ENCODE data around the gene BLID.

Gene BLID

DNA sequence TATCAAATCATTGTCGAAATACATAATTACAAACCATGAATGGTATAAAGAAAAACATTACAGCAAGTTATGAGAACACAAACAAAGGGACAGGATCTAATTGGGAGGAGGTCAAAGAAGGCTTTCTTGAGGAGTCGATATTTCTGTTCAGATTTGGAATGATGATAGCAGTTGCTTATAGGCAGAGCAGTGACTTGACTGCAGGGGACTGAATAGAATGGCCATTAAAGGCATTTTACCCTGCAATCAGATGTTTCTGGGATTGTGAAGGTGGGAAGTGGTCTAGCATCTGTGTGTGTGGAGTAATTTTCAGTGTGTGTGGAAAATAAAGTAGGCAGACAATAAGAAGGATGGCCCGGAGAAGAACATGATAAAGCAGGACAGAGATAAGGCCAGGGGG is 41.0 kb downstream of the BLID start:
- DNase-seq: no peak

DNA sequence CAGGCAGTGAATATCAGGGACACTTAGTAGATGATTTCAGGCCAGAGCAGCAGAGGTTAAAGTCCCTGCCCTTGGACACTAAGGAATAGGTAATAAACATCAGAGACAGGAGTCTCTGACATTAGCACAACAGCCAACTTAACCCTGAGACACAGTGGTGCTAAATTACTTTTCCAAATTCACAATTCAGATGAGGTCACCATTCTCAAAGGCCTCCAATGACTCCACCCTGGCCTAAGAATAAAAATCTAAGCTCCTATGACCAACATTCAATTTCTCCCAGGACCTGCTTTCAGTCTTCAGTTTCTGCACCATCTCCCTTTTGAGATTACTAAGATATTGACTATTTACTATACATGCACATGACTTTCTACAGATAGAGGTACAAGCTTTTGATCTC is 42.0 kb downstream of the BLID start:
- no peak for DNase-seq

DNA sequence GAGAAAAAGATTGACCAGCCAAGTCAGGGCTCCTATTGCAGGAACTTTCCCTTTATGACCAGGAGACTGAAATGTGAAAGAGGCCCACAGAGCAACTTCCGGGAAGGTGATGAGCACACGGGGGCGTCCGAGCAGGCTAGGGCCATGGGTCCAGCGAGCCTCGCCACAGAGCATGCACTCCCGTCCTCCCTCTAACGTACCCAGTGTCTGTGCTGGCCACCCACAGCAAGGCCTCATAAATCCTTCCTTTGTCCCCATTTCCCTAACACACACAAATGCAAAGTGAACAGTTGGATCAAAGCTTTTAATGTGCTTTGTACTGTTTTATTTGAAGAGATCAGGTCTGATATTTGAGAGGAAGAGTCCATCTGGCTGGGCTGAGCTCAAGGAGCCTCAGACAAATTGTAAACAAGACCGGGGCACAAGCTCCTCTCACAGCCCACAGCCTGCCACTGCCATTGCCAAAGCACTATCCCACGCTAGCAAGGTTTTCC is 44.3 kb downstream of the BLID start:
- no peak for DNase-seq

DNA sequence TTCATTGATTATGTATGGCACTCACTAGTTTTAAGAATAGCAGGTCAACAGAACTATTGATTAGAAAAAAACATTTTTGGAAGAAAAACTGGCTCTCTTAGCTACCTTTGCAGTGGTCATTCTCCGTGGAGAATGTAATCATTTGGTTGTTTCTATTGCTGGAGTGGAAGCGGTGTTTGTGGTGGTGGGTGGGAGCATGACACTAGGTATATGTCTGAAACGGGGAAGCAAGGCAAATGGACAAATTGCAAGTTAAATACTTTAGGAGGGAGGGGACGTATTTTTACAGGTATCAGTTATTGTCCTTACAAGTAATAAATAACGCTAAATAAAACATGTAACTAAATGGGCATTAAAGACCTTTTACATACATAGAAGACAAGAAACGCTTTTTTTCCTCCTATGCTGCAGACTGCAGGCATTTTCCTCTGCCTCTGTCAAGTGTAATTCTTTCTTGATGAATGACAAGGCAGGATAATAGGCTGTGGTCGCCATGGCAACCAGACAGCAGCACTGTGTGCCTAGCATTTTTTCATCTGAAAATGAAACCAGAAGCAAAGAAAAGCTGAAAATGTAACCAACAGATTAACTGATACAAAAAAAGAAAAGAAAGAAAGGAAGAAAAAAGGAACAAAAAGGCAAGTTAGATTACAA is 46.2 kb downstream of the BLID start:
- DNase-seq: no peak

DNA sequence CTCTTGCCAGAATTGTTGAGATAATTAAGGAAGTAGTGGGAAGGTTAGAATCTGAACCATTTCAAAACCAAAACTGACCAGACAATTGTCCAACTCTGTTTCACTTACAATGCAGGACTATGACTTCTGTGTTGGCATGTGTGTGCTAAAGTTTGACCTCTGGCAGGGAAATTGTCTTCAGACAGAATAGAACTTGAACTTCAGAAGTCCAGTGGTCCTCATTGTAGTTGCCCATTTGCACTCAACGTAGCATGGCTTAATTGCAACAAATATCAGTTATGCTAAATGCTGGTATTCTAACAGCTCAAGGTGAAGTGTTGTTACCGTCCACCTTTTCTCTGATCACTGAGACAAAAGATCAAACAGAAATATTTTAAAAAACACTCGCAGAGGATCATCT is 47.2 kb downstream of the BLID start:
- DNase-seq: no peak

DNA sequence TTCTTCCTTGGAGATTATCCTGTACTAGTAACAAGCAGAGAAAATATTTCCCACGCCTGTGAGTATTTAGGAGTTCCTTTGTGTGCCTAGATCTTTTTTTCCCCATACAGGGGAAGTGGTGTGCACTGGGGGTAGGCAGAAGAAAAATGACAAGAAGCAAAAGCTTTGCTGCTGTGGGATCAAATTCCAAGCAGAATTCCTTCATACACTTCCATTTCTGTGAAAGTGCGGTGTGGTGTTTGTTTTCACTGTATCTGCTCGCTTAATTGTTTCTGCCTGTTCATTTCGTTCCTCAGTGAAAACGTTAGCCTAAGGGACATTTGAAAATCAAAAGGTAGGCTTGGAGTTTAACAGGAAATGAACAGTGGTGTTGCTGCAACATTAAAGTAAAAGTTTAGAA is 47.9 kb downstream of the BLID start:
- DNase-seq: no peak
